ENCODE data around the gene C11orf68. TPM values are rescaled to one million over a fixed set of nuclear protein-coding genes. Genes with fewer than 3 reads are reported as not detected.

Gene C11orf68
- total RNA-seq, 1 experiment from 2014 or later = 31.9 TPM

DNA sequence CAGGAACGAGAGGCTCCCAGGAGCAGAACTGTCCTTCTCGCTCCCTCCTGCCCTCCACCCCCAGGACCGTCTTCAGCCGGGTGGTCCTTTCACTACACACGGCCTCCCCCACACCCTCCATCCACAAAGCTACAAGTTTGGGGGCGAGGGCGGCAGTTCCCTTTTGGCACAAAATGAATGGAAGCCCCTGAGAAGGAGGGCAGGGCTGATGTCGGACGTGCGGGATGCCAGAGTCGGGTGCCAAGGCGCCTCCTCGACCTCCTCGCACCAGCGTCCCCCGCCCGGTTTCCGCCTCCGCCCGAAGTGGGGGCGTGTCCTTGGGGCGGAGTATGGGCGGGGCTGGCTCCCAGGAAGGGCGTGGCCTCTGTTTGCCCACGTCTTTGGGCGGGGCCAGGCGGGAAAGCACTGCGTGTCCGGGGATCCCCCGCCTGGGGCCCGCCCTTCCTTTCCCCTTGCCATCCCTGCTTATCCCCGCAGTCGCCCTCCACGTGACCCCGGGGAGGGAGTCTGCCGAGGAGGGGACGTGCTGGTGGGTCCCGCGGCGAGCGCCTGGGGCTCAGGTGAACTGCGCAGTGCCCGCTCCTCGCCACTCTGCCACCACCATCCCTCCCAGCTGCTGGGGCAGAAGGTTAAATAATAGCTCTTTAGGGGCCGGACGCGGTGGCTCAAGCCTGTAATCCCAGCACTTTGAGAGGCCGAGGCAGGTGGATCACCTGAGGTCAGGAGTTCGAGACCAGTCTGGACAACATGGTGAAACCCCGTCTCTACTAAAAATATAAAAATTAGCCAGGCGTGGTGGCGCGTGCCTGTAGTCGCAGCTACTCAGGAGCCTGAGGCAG, 45.3 kb downstream of the C11orf68 start (continued):
- TF ChIP-seq, protein P1, sequence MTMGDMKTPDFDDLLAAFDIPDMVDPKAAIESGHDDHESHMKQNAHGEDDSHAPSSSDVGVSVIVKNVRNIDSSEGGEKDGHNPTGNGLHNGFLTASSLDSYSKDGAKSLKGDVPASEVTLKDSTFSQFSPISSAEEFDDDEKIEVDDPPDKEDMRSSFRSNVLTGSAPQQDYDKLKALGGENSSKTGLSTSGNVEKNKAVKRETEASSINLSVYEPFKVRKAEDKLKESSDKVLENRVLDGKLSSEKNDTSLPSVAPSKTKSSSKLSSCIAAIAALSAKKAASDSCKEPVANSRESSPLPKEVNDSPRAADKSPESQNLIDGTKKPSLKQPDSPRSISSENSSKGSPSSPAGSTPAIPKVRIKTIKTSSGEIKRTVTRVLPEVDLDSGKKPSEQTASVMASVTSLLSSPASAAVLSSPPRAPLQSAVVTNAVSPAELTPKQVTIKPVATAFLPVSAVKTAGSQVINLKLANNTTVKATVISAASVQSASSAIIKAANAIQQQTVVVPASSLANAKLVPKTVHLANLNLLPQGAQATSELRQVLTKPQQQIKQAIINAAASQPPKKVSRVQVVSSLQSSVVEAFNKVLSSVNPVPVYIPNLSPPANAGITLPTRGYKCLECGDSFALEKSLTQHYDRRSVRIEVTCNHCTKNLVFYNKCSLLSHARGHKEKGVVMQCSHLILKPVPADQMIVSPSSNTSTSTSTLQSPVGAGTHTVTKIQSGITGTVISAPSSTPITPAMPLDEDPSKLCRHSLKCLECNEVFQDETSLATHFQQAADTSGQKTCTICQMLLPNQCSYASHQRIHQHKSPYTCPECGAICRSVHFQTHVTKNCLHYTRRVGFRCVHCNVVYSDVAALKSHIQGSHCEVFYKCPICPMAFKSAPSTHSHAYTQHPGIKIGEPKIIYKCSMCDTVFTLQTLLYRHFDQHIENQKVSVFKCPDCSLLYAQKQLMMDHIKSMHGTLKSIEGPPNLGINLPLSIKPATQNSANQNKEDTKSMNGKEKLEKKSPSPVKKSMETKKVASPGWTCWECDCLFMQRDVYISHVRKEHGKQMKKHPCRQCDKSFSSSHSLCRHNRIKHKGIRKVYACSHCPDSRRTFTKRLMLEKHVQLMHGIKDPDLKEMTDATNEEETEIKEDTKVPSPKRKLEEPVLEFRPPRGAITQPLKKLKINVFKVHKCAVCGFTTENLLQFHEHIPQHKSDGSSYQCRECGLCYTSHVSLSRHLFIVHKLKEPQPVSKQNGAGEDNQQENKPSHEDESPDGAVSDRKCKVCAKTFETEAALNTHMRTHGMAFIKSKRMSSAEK (CRISPR knock-in tag; IDR thresholded peaks at IDR 0.05; ENCODE audit: borderline replicate concordance) = no peak
- TF ChIP-seq, protein P2, sequence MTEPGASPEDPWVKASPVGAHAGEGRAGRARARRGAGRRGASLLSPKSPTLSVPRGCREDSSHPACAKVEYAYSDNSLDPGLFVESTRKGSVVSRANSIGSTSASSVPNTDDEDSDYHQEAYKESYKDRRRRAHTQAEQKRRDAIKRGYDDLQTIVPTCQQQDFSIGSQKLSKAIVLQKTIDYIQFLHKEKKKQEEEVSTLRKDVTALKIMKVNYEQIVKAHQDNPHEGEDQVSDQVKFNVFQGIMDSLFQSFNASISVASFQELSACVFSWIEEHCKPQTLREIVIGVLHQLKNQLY (CRISPR knock-in tag; IDR thresholded peaks at IDR 0.05) = no peak
- TF ChIP-seq ZNF317 (CRISPR knock-in tag; IDR thresholded peaks at IDR 0.05; ENCODE audit: borderline replicate concordance, low read depth) = no peak
- TF ChIP-seq, protein P3, sequence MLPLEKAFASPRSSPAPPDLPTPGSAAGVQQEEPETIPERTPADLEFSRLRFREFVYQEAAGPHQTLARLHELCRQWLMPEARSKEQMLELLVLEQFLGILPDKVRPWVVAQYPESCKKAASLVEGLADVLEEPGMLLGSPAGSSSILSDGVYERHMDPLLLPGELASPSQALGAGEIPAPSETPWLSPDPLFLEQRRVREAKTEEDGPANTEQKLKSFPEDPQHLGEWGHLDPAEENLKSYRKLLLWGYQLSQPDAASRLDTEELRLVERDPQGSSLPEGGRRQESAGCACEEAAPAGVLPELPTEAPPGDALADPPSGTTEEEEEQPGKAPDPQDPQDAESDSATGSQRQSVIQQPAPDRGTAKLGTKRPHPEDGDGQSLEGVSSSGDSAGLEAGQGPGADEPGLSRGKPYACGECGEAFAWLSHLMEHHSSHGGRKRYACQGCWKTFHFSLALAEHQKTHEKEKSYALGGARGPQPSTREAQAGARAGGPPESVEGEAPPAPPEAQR (CRISPR knock-in tag; IDR thresholded peaks at IDR 0.05) = 0 out of 2 replicates have a peak, but pooled peaks have one; percentile 37

DNA sequence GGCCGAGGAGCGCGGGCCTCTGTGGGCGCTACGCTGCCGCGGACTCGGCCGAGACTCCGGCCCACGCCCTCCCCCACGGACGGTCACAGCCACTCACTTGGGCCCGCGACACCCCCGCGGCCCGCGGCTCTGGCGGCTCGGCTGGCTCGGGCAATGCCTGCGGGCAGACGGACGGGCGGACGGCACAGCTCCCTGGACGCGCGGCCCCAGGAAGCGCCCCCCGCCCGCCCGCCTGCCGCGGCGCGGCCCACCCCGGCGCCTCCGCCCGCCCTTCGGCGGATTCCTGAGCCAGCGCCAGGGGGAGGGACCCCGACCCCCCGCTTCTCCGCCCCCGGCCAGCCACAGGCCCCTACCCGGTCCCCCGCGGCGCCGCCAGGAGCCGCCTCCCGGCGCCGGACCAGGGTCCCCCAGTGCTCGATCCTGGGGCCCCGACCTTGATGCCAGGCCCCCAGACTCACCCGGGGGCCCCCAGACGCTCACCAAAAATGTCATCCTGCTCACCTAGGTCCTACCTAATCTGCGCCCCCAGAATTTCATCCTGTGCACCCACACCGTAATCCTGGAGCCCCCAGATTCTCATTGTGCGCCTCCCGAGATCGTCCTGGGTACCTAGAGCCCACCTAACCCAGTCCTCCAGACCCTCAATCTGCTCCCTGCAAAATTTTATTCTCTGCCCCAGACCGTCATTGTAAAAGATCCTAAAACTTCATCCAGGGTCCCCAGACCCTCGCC, 46.1 kb downstream of the C11orf68 start, which contains the start of gene EFEMP2:
TSS of gene EFEMP2 (minus strand) at position 215 of the 732 bp plus-strand sequence. CDS start 446 bp downstream, outside the sequence.
- TF ChIP-seq HMGA2 (CRISPR knock-in tag; IDR thresholded peaks at IDR 0.05) (no peak), ZNF219 (CRISPR knock-in tag; IDR thresholded peaks at IDR 0.05; ENCODE audit: borderline replicate concordance) (no peak), PRRX2 (CRISPR knock-in tag; IDR thresholded peaks at IDR 0.05) (no peak), NFATC4 (CRISPR knock-in tag; IDR thresholded peaks at IDR 0.05) (no peak)
- TF ChIP-seq, protein P4, sequence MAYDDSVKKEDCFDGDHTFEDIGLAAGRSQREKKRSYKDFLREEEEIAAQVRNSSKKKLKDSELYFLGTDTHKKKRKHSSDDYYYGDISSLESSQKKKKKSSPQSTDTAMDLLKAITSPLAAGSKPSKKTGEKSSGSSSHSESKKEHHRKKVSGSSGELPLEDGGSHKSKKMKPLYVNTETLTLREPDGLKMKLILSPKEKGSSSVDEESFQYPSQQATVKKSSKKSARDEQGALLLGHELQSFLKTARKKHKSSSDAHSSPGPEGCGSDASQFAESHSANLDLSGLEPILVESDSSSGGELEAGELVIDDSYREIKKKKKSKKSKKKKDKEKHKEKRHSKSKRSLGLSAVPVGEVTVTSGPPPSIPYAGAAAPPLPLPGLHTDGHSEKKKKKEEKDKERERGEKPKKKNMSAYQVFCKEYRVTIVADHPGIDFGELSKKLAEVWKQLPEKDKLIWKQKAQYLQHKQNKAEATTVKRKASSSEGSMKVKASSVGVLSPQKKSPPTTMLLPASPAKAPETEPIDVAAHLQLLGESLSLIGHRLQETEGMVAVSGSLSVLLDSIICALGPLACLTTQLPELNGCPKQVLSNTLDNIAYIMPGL (CRISPR knock-in tag; IDR thresholded peaks at IDR 0.05) = peak; percentile 56; the same call in 1 of the 2 replicates
- TF ChIP-seq, protein P5, sequence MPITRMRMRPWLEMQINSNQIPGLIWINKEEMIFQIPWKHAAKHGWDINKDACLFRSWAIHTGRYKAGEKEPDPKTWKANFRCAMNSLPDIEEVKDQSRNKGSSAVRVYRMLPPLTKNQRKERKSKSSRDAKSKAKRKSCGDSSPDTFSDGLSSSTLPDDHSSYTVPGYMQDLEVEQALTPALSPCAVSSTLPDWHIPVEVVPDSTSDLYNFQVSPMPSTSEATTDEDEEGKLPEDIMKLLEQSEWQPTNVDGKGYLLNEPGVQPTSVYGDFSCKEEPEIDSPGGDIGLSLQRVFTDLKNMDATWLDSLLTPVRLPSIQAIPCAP (CRISPR knock-in tag; IDR thresholded peaks at IDR 0.05) = no peak
- TF ChIP-seq, protein P6, sequence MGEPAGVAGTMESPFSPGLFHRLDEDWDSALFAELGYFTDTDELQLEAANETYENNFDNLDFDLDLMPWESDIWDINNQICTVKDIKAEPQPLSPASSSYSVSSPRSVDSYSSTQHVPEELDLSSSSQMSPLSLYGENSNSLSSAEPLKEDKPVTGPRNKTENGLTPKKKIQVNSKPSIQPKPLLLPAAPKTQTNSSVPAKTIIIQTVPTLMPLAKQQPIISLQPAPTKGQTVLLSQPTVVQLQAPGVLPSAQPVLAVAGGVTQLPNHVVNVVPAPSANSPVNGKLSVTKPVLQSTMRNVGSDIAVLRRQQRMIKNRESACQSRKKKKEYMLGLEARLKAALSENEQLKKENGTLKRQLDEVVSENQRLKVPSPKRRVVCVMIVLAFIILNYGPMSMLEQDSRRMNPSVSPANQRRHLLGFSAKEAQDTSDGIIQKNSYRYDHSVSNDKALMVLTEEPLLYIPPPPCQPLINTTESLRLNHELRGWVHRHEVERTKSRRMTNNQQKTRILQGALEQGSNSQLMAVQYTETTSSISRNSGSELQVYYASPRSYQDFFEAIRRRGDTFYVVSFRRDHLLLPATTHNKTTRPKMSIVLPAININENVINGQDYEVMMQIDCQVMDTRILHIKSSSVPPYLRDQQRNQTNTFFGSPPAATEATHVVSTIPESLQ (CRISPR knock-in tag; IDR thresholded peaks at IDR 0.05) = no peak
- Mint-ChIP-seq H3K36me3 (no peaks in the 10 kb centered on the region), H3K4me3 (peak within 1 kb of the TSS; percentile 88), H3K27me3 (ENCODE audit: low read depth) (peaks cover 60% of the 10 kb centered on the region), H3K27ac (no peak within 1 kb of the TSS; the same call in 1 of the 2 replicates), H3K4me1 (peaks cover 6% of the 10 kb centered on the region; the same call in 1 of the 2 replicates), H3K9me3 (no peaks in the 10 kb centered on the region)
- ChIA-PET CTCF (interaction anchor here (0.9 to 16.6 kb wide), 6 partner anchors 13 to 153 kb away, joined by 3 to 539 read pairs (median 4); partner anchors contain the start of genes CCDC85B, CFL1, FIBP and MUS81), POLR2A (interaction anchor here (0.5 to 2.2 kb wide), 5 partner anchors 11 to 55 kb away, joined by 3 to 26 read pairs (median 5); partner anchors contain the start of genes CFL1, FIBP and MUS81)
- no peak for DNase-seq (ENCODE audit: low spot score)
- no peak for ATAC-seq
